ENCODE data around the gene GNG5.
"Not testable (repeated sequence)": the region's sequence is repeated elsewhere in the genome, so short reads cannot be mapped to it uniquely, and the experiment has no call there.

DNA sequence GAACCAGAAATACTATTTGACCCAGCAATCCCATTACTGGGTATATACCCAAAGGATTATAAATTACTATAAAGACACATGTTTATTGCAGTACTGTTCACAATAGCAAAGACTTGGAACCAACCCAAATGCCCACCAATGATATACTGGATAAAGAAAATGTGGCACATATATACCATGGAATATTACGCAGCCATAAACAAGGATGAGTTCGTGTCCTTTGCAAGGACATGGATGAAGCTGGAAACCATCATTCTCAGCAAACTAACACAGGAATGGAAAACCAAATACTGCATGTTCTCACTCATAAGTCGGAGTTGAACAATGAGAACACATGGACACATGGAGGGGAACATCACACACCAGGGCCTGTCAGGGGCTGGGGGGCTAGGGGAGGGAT lies 57.7 kb downstream of the GNG5 start:
- TF ChIP-seq, protein P1, sequence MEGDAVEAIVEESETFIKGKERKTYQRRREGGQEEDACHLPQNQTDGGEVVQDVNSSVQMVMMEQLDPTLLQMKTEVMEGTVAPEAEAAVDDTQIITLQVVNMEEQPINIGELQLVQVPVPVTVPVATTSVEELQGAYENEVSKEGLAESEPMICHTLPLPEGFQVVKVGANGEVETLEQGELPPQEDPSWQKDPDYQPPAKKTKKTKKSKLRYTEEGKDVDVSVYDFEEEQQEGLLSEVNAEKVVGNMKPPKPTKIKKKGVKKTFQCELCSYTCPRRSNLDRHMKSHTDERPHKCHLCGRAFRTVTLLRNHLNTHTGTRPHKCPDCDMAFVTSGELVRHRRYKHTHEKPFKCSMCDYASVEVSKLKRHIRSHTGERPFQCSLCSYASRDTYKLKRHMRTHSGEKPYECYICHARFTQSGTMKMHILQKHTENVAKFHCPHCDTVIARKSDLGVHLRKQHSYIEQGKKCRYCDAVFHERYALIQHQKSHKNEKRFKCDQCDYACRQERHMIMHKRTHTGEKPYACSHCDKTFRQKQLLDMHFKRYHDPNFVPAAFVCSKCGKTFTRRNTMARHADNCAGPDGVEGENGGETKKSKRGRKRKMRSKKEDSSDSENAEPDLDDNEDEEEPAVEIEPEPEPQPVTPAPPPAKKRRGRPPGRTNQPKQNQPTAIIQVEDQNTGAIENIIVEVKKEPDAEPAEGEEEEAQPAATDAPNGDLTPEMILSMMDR (IDR thresholded peaks at IDR 0.05), result not testable (repeated sequence)
- not testable (repeated sequence) for TF ChIP-seq EP300 (IDR thresholded peaks at IDR 0.05)
